ELF-1 (cell line): ENCODE measurements around the gene C12orf54.
"Not testable (repeated sequence)": the region's sequence is repeated elsewhere in the genome, so short reads cannot be mapped to it uniquely, and the experiment has no call there.

Source experiments
- DNase-seq: peaks from one replicate; pipeline ENCODE4 v3.0.0-alpha.2; 2016; ENCODE audit warnings: low read depth, low spot score

C12orf54 gene

DNA sequence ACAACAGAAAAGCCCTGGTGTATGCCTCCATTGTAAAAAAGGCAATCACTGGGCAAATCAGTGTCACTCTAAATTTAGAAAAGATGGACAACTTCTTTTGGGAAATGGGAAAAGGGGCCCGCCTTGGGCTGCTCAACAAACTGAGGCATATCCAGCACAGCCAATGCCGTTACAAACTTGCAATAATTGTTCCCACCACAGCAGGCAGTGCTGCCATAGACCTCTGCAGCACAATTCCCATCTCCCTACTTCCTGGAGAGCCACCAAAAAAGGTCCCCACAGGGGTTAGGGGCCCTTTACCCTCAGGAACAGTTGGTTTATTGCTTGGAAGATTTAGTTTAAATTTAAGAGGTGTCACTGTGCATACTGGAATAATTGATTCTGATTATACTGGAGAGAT is 26.7 kb downstream of the C12orf54 start:
- no peak for DNase-seq

DNA sequence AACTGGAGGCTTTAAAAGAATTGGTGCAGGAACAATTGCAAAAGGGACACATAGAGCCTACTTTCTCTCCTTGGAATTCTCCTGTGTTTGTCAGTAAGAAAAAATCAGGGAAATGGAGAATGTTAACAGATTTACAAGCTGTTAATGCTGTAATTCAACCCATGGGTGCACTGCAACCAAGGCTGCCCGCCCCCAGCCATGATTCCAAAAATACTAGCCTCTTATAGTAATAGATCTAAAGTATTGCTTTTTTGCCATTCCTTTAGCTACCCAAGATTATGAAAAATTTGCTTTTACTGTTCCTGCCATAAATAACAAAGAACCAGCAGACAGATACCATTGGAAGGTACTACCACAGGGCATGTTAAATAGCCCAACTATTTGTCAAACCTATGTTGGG is 27.8 kb downstream of the C12orf54 start:
- DNase-seq: no peak

DNA sequence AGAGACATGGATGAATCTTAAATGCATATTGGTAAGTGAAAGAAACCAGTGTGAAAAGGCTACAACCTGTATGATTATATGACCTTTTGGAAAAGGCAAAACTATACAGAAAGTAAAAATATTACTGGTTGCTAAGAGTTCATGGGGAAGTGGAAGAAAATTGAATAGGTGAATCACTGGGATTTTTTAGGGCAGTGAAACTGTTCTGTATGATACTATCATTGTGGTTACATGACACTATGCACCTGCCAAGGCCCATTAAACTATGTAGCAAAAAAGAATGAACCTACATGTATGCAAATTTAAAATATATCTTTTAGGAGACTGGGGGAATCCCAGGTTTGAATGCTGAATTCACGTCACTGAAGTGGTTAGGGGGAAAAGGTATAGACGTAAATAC is 30.6 kb downstream of the C12orf54 start:
- no peak for DNase-seq

DNA sequence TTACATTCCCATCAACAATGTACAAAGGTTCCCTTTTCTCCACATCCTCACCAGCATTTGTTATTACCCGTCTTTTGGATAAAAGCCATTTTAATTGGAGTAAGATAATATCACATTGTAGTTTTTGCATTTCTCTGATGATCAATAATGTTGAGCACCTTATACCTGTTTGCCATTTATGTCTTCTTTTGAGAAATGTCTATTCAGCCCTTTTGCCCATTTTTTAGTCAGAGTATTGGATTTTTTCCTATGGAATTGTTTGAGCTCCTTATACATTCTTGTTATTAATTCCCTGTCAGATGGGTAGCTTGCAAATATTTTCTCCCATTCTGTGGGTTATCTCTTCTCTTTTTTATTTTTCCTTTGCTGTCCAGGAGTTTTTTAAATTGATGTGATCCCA is 32.4 kb downstream of the C12orf54 start:
- no peak for DNase-seq

DNA sequence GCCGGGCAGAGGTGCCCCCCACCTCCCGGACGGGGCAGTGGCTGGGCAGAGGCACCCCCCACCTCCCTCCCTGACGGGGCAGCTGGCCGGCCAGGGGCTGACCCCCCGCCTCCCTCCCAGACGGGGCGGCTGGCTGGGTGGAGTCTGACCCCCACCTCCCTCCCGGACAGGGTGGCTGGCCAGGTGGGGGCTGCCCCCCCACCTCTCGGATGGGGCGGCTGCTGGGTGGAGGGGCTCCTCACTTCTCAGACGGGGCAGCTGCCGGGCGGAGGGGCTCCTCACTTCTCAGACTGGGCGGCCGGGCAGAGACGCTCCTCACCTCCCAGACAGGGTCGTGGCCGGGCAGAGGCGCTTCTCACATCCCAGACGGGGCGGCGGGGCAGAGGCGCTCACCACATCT is 38.1 kb downstream of the C12orf54 start:
- not testable (repeated sequence) for DNase-seq

DNA sequence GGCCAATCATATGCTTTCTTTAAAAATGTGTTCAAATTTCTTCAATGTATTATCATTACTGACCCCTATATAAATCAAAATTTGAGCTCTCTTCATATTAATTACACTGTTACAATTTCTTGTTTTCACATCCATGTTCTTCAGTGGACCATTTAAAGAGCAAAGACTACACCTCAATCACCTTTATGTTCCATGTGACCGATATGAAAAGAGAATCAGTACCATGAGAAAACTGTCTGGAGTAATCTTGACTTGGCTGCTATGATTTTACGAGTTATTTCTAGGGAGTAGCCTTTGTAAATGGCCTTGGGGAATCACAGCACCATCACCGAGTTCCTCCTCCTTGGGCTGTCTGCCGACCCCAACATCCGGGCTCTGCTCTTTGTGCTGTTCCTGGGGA is 43.0 kb downstream of the C12orf54 start, which contains the start of gene OR8S1:
Gene OR8S1 (plus strand): TSS at position 301 of the 400 bp plus-strand sequence. CDS start 0 bp downstream, at position 301.
- DNase-seq: no peak

DNA sequence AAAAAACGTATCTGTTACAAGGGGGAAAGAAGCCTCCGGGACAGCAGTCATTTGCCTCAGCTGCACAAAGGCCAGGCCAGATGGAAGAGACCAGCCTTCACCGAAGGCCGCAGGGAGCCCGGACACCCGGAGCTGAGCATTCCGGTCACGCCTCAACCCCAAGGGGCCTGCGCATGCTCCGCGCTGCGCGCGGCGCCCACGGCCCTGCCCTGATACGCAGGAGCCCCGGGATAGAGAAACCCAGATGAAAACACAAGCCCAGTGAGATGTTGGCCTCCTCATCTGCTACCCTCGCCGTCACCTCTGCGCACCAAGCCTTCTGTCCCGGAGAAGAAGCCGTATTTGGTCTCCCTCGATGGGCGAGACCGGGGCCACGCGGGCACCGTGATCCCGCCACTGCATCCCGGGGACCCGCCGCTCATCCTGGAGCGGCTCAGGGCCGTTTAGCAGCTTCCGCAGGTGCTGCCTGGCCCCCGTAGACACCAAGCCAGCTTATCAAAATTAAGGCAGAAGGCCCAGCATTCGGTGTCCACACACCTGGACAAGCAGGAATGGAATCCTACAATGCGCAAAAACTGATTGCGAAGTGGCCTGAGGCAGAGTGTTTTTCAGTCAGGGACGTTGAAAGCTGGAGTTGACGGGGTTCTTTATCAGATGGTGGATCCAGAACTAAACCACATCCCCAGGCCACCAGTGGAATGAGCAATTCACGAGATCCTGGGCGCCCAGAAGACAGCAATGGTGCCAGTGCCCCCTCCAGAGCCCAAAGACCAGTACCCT is 45.8 kb downstream of the C12orf54 start:
- peak; percentile 4 for DNase-seq

DNA sequence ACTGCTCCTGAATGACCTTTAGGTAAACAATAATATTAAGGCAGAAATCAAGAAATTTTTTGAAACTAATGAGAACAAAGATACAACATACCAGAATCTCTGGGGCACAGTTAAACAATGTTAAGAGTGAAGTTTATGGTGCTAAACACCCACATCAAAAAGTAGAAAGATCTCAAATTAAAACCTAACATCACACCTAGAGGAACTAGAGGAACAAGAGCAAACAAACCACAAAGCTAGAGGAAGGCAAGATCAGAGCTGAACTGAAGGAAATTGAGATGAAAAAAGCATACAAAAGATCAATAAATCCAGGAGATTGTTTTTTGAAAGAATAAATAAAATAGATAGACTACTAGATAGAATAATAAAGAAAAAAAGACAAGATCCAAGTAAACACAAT is 50.3 kb downstream of the C12orf54 start:
- DNase-seq: no peak

DNA sequence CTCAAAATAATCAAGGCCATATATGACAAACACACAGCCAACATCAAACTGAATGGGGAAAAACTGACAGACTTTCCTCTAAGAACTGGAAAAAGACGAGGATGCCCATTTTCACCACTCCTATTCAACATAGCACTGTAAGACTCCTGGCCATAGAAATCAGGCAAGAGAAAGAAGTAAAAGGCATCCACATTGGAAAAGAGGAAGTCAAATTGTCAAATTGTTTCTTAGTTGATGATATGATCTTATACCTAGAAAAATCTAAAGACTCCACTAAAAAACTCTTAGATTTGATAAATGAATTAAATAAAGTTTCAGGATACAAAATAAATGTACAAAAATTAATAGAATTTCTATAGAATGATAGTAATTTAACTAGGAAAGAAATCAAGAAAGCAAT is 54.3 kb downstream of the C12orf54 start:
- DNase-seq: no peak

DNA sequence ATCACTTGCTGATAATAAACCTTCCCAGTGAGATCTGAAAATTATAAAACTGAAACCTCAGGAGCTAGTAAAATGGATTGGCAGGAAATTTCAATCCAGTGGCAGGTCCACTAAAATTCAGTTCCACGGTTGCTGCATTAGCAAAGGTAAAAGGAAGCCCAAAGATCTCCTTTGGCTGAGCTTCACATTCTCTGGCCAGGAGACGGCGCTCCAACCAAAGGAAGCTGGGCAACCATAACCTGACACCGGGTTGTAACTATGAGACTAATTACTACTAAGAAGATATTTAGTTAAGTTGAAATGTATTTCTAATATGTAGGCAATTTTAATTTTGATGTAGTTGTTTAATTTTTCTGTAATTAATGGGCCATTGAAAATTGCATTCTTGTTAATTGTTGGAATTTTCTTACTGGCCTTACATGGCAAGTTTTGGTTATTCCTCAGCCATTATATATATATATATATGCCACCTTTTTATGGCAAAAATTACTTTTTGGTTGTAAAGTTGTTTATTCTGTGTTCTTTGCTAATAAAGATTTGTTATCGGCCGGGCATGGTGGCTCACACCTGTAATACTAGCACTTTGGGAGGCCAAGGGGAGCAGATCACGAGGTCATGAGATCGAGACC is 60.1 kb downstream of the C12orf54 start:
- DNase-seq: peak; percentile 54

DNA sequence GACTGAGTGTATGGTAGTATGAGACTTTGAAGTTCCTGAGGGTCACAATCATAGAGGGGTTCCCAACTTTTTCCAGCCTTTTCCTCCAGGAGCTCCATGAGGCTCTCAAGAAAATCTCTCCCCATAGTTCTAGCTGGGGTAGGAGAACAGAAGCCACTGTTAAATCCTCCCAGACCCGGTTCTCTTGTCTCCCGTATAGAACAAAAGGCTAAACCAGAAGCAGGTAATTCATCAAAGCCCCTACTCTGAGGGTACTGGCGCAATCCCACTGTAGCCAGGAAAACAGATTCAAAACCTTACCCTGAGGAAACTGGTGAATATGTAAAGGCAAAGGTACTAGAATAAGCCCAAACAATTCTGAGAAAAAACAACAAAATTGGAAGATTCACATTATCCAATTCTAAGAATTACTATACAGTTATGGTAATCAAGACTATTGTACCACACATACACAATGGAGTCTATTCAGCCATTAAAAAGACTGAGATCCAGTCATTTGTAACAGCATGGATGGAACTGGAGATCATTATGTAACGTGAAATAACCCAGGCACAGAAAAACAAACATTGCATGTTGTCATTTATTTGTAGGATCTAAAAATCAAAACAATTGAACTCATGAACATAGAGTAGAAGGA is 63.7 kb downstream of the C12orf54 start:
- no peak for DNase-seq
